ENCODE results near the gene MOB4.

Gene MOB4

DNA sequence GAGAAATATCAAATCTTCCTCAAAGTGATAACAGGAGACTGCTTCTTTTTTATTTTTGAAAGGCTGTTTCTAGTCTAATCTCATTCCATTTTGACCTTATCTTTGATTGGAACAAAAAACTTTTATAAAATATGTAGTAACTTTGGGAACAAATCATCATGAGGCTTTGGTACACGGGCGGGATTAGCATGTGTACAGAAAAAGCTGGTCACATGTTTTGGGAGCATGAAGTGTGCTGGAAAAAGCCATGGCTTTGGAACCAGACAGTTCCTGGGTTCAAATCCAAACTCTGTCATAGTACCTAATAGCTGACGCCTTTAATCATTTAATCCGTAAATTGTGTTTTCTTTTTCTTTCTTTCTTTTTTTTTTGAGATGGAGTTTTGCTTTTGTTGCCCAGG is 81.3 kb downstream of the MOB4 start:
- DNase-seq: no peak

DNA sequence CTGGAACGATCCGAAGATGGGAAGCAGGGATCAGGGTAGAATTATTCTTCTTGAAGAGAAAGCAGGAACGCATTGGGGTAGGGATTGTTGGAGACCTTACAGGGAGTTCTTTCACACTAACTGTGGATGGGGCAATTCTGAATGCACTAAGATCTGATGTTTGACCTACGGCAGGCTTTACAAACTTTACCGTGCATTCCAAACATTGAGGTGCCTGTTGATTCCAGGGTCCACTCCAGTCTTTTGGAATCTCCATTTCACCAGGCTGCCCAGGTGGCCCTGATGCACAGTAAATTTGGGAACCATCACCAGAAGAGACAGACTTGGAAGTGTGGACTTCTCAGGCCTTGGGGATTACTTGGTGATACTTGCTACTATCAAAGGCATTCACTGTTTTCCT is 82.6 kb downstream of the MOB4 start:
- DNase-seq: no peak

DNA sequence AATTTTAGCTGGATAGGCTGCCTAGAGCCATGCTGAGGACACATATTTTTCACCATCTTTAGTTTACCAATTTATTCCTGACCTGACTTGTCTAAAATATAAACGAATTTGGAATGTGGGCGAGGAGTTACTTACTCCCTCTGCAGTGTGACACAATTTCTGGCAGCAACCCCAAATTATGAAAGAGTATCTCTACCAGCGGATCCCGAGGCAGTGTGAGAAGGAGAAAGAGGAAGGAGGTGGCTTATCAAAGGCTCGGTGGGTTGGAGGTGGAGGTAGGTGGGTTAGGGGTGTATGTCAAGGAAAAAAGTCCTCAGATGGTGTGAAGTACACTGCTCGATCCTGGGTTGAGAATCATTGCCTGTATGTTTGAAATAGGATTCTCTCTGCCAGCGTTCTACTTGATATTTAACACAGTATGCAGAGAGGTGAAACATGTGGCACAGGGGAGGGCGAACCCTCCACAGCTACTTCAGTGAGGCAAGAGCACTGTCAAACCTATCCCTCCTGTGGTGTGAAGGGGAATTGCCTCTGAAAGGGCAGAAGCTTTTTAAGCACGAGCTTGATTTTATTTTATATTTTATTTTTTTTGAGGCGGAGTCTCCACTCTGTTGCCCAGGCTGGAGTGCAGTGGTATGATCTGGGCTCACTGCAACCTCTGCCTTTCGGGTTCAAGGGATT is 83.6 kb downstream of the MOB4 start:
- DNase-seq: peak; percentile 21 to 30

DNA sequence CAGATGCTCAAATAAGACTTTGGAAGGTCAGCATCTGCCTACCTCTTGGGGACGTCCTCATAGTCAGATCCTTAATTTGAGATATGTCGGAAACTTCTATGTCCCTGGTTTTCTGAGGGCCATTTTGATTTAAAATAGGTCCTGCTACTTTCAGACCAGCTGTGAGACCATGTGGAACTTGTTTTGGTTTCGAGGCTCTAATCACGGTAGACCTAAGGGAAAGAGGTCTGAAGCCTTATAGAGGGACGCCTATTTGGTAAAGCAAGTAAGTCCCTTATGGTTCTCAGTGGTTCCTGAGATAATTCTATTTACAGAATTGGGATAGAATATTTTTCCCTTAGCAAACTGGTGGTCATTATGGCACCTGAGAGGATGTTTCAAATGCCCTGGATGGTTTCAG is 84.4 kb downstream of the MOB4 start:
- no peak for DNase-seq

DNA sequence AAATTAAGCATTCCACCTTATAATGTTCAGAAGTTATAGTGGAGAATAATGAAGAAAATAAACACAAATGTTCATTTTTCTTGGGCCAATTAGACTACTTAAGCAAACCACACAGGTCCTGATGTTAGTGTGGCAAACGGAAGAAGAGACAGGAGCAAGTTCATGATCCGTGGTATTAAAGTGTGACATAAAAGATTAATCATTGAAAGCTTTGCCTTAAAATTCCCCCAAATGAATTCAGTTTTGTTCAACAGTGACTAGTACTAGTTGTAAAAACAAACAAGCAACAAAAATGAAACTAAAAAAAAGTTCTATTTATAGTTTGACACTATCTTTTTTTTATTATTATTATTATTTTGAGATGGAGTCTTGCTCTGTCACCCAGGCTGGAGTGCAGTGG is 85.9 kb downstream of the MOB4 start:
- DNase-seq: no peak

All from CD4-positive, alpha-beta T cell treated with Interleukin-1 beta for 1 hour (primary cell).